HepG2 (cell line): ENCODE measurements around the gene MLST8. TPM values are rescaled to one million over a fixed set of nuclear protein-coding genes. Genes with fewer than 3 reads are reported as not detected.
A peak's percentile ranks its signal among the peaks of the same experiment; 100 is the strongest.

ENCODE experiments used
- ATF4 ChIP-seq, 2 experiments: fragments of 450-650 bp in 1 of 2; sonication (generic) in 1 of 2; formaldehyde crosslinking; IDR thresholded peaks; 2 replicates each; pipeline versions ENCODE4 v1.5.0 to v1.8.0; 2020 to 2022; ENCODE audit warnings: mild to moderate bottlenecking in 1 of 2, missing genetic modification reagents in 1 of 2
- CREB3 ChIP-seq: sonication (generic); formaldehyde crosslinking; IDR thresholded peaks from 2 replicates; pipeline ENCODE4 v1.5.0; 2020; ENCODE audit warnings: missing genetic modification reagents
- KDM2A ChIP-seq: sonication (generic); formaldehyde crosslinking; IDR thresholded peaks from 2 replicates; pipeline ENCODE4 v1.4.0; 2020; ENCODE audit warnings: low read depth, missing genetic modification reagents, borderline replicate concordance
- NCOA2 ChIP-seq: sonication (generic); formaldehyde crosslinking; IDR thresholded peaks from 2 replicates; pipeline ENCODE4 v1.8.0; 2022; ENCODE audit warnings: inconsistent platforms
- NR2F1 ChIP-seq, 2 experiments: fragments of 450-650 bp in 1 of 2; formaldehyde crosslinking in 1 of 2; IDR thresholded peaks; 2 replicates each; pipeline versions ENCODE4 v1.5.0 to v1.6.1; 2016 to 2020; ENCODE audit warnings: mild to moderate bottlenecking in 1 of 2, missing compliant biosample characterization in 1 of 2, missing genetic modification reagents in 1 of 2, moderate library complexity in 1 of 2
- ZNF550 ChIP-seq: sonication (generic); formaldehyde crosslinking; IDR thresholded peaks from 2 replicates; pipeline ENCODE4 v1.4.0; 2020; ENCODE audit warnings: mild to moderate bottlenecking, missing genetic modification reagents, borderline replicate concordance
- ZNF782 ChIP-seq: sonication (generic); formaldehyde crosslinking; IDR thresholded peaks from 2 replicates; pipeline ENCODE4 v1.4.0; 2020; ENCODE audit warnings: missing genetic modification reagents, mild to moderate bottlenecking, borderline replicate concordance
- polyA plus RNA-seq, 8 experiments: library from polyadenylated mRNA; depleted of rRNA in 3 of 8; stranded (reverse) in 7 of 8; unstranded in 1 of 8; fragments of >200 nt; fragmentation: Illumina TruSeq in 4 of 8; extraction: Trizol in 4 of 8; gene quantifications; 2 replicates each; pipeline versions ENCODE4 v1.2.1 to v1.2.3, GENCODE V29; 2011 to 2016; ENCODE audit warnings: low read depth in 4 of 8, missing spikeins in 1 of 8, mixed read lengths in 1 of 8; ENCODE audit not compliant: insufficient read depth in 1 of 8
- total RNA-seq, 5 experiments: library from RNA; depleted of rRNA; stranded (reverse); fragments of >200 nt; fragmentation: Illumina TruSeq; extraction: Trizol; gene quantifications; 2 replicates each; pipeline ENCODE4 v1.2.3, GENCODE V29; 2016; ENCODE audit warnings: low read depth in 1 of 5

Gene MLST8
- total and polyA plus RNA-seq, 2 of the 13 experiments (the other 11 are each of a cell fraction or from before 2014, with no cell fraction given): 30.8 to 72.7 TPM

- TF ChIP-seq NR2F1 (CRISPR knock-in tag; IDR thresholded peaks at IDR 0.05): peak in 1 of 2 experiments; percentile 31; a peak in 1 of 4 replicates
- 0 out of 2 replicates have a peak, but pooled peaks have one; percentile 20 for TF ChIP-seq NCOA2 (CRISPR knock-in tag)
- TF ChIP-seq KDM2A (CRISPR knock-in tag): 0 out of 2 replicates have a peak, but pooled peaks have one; percentile 3
- TF ChIP-seq ZNF550 (CRISPR knock-in tag): 0 out of 2 replicates have a peak, but pooled peaks have one; percentile 5
- 0 out of 2 replicates have a peak, but pooled peaks have one; percentile 15 for TF ChIP-seq CREB3 (CRISPR knock-in tag)
- TF ChIP-seq ATF4 (CRISPR knock-in tag; IDR thresholded peaks at IDR 0.05): 0 out of 4 replicates have a peak, but pooled peaks of 1 of the 2 experiments have one; percentile 28
- TF ChIP-seq ZNF782: no peak
Observed at GRCh38 chr16:2250652-2251295, 45.5 kb downstream of the MLST8 start (continued).
